EH (cell line): ENCODE data around the gene TREX2.

ENCODE experiments used
- DNase-seq: peaks from one replicate; pipeline ENCODE4 v3.0.0-alpha.2; 2015; ENCODE audit warnings: low read depth

Gene TREX2

GRCh38 chrX:153455571-153455970, 9.7 kb upstream of the TREX2 start:
- no peak for DNase-seq

DNA sequence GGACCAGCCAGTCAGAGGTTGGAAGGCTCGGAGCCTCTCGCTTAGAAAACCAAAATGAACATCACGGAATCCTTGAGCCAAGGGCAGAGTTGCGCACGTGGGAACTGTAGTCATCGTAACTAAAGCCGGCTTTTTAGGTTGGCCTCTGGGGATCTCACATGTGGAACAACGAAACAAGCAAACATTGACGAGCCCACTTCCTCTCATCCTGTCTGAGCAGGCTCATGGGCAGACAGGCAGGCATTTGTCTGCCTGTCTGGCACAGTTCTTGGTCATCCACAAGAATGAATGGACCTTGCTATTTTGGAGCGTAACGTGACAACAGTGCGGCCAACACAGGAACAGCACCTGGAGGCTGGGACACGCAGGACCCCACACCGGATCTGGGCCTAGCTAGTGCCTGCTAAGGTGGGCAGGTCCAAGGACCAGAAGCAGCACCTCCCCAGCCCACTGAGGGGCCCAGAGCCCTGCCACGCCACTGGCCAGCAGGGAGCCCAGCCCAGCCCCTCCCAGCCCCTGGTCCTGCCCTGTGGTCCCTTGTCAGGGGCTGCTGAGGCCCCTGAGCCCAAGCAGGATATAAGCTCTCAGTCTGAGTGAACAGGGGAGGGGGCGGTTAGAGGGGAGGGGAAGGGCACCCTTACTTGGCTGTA, 9.2 kb upstream of the TREX2 start:
- DNase-seq: no peak

DNA sequence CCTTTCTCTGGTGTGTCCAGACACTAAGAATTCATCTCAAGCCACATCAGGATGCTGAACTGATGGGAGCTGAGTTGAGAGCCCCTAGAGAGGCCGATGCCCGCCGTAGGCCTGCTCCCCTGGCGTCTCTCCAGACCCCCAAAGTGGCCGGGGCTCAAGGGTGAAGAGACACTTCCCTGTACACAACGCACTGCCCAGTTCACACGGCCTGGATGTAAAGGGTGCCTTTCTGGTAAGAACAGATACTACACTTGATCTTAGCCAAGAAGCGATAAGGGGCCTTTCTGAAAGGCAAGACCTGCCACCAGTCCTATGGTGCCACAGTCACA, 5.1 kb upstream of the TREX2 start:
- DNase-seq: no peak

GRCh38 chrX:153450114-153450948, 4.5 kb upstream of the TREX2 start:
- DNase-seq: no peak

DNA sequence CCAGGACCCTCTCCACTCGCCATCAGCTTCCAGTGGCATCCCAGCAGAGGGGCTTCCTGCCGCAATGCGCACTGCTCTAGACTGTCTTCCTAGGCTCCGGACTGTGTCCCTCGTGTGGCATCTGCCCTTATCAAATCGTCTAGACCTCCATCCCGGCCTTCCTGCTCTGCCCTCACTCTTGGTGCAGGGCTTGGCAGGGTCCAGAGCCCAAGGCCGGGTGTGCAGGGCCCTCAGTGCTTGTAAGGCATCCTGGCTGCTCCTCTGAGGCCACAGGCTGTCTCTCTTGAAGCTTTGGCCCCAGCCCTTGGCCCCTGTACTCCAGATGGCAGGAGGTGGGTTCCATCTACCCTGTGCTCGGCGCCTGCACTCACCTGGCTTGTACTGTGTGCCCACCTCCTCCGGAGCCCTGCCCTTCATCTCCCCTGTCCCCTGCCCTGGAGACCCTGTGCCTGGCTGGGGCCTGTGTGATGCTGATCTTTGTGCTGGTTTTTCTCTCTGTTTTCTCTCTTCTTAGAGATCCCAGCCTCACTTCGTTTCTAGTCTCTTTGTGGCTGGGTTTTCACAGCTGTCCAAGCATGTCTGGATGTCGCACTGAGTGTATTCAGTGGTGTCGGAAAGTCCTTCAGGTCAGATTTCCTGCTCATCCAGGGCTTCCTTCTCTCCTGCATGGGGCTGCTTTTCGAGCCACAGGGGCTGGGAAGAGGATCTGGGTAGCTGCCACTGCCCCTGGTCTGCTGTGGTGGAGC, 3.7 kb upstream of the TREX2 start:
- no peak for DNase-seq

DNA sequence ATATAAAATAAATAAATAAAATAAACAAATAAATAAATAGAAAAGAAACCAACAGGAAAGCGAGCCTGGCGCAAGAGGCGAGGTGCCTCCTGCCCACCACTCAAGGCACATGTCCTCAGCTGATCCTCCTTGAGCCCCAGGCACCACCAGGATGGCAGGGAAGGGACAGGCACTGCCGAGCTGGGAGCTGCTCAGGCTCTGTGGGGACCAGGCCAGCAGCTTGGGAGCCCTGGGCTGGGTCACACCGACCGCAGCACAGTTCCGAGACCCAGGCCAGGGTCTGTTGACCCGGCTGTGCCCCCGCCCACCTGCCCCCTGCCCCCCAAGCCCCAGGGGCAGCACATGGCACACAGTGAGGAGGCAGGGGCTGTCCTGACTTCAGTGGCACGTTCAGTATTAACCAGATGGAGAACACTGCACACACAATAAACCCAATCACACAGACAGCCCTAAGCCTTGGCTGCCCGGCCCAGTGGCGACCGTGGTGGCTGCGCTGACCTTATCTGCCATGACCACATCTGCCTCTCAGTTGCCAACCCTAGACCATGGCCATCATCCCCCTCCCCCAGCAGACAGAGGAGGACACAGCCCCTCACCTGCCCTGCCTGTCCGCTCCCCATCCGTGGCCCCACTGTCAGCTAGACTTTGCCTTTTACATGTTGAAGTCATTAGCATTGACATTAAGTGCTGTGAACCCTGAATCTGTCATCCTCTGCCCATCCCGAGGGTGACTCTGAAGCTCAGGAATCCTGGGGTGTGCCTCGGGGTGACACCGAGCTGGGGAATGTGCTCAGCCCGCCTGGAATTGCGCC, 2.9 kb upstream of the TREX2 start:
- DNase-seq: peak; percentile 7

GRCh38 chrX:153447581-153447960, 1.7 kb upstream of the TREX2 start:
- DNase-seq: no peak

GRCh38 chrX:153446950-153447580, 1.2 kb upstream of the TREX2 start:
- no peak for DNase-seq

DNA sequence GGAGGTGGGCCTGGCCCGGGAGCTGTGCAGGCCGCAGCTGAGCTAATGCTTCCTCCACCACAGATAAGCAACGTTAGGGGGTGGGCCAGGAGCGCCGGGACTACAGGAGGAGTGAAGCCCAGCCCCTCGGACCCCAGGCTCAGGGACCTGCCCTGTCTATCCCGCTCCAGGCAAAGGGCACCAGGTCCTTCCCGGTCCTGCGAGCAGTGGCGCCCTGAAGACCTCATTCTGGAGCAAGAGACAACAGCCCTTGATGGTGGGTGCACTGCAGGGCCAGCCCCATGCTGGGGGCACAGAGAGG, 730 bp upstream of the TREX2 start:
- DNase-seq: no peak

DNA sequence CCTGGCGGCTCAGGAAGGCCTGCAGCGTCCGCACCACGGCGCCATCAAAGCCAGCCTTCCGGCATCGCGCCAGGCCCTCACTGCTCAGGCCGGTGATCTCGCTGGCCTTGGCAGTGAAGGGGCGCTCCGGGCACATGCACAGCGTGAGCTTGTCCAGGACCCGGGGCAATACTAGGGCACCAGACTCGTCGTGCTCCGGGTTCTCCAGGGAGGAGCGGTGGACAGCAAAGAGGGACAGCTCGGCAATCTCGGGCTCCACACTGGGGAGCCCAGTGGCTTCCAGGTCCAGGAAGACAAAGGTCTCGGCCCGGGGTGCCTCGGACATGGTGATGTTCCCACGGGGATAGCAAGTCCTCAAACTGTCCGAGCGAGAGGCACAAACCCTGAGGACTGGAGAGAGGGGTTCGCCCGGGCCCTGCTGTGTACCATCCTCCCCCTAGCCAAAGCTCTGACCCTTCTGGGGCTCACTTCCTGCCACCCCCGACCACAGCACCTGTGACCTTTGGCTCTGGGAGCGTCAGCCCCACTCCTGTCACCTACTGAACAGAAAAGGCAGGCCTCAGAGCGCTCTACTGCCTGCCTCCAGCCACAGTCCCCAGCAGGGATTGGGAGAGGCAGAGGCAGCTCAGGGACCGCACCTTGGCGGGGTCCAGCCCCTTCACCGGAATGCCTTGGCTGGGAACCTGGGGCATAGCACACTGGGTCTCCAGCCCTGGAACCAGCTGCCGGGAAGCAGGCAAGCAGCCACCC, 575 bp downstream of the TREX2 start:
- DNase-seq: no peak

DNA sequence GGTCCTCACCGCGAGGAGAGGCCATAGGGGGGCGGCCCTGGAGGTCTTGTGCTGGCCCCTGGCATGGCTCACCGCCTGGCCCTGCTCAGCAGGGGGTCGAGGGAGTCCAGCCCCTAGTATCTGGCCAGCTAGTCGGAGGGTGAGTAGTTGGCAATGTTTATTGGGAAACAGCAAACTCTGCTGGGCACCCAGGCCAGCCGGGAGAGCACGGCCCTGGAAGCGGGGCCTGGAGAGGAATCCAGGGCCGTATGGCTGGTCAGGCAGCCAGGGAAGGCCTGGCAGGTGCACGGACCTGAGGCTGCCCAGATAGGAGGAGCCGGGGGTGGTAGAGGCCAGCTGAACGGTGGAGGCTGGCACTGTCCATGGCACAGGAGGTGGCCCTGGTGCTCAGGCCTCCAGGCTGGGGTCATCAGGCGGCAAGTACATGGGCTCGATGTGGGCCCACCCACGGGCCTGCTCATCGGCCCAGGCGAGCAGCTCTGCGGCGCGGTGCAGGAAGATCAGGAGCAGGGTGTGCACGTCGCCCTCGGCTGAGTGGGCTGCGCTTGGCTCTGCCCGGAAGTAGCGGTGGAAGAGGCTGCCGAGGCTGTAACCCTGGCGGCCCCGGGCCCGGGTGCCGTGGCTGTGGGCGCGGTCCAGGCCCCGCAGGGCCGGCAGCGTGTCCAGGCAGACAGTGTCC, 1.4 kb downstream of the TREX2 start:
- no peak for DNase-seq

- DNase-seq: no peak
Measured at GRCh38 chrX:153443476-153444332, 2.2 kb downstream of the TREX2 start.

- DNase-seq: no peak
Measured at GRCh38 chrX:153442463-153442862, 3.4 kb downstream of the TREX2 start.

GRCh38 chrX:153441981-153442380, 3.9 kb downstream of the TREX2 start:
- DNase-seq: no peak

- no peak for DNase-seq
Measured at GRCh38 chrX:153441296-153441695, 4.6 kb downstream of the TREX2 start.

DNA sequence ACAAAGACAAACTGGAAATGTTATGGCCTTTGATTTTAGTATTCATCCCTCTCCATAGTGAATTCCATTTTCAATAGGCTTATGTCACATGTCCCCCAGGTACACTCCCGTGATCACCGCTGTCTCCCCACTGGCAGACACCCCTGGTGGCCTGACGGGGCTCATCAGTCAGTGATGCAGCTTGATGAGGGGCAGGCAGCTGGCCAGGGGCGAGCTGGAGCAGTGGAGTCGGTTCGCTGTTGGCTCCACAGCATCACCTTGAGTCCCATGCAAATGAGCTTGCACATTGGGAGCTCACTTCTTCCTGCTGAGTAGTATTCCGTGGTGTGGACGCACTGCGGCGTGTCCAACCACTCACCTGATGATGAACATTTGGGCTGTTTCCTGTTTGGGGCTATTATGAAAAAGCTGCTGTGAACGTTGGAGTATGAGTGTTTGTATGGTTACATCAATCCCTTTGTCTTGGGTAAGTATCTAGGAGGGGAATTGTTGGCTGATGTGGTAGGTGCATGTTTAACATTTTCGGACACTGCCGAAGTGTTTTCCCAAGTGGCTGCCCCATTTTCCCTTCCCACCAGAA, 5.2 kb downstream of the TREX2 start:
- no peak for DNase-seq

GRCh38 chrX:153439977-153440376, 5.9 kb downstream of the TREX2 start:
- DNase-seq: no peak

- DNase-seq: peak; percentile 40
Measured at GRCh38 chrX:153438532-153438931, 7.3 kb downstream of the TREX2 start.

GRCh38 chrX:153435845-153436244, 10.0 kb downstream of the TREX2 start:
- DNase-seq: no peak
